ENCODE results near the gene FBXW7. TPM values are rescaled to one million over a fixed set of nuclear protein-coding genes. Genes with fewer than 3 reads are reported as not detected.

FBXW7 gene
- polyA plus RNA-seq, 1 of the 3 experiments (the other 2 are of a cell fraction), result 7.7 TPM

- TF ChIP-seq, protein P1, sequence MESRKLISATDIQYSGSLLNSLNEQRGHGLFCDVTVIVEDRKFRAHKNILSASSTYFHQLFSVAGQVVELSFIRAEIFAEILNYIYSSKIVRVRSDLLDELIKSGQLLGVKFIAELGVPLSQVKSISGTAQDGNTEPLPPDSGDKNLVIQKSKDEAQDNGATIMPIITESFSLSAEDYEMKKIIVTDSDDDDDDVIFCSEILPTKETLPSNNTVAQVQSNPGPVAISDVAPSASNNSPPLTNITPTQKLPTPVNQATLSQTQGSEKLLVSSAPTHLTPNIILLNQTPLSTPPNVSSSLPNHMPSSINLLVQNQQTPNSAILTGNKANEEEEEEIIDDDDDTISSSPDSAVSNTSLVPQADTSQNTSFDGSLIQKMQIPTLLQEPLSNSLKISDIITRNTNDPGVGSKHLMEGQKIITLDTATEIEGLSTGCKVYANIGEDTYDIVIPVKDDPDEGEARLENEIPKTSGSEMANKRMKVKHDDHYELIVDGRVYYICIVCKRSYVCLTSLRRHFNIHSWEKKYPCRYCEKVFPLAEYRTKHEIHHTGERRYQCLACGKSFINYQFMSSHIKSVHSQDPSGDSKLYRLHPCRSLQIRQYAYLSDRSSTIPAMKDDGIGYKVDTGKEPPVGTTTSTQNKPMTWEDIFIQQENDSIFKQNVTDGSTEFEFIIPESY (IDR thresholded peaks at IDR 0.05; ENCODE audit: borderline replicate concordance, low read depth), result no peak
- TF ChIP-seq CHD2 (IDR thresholded peaks at IDR 0.05; ENCODE audit: low read length, partially characterized antibody), result no peak
- no peak for TF ChIP-seq GABPA (IDR thresholded peaks at IDR 0.05; ENCODE audit: low read depth)
- no peak for TF ChIP-seq RXRA (IDR thresholded peaks at IDR 0.05; ENCODE audit: borderline replicate concordance, low read depth)
- TF ChIP-seq, protein P2, sequence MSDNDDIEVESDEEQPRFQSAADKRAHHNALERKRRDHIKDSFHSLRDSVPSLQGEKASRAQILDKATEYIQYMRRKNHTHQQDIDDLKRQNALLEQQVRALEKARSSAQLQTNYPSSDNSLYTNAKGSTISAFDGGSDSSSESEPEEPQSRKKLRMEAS (IDR thresholded peaks at IDR 0.05; ENCODE audit: low read depth), result no peak
- no peak for TF ChIP-seq RAD21 (IDR thresholded peaks at IDR 0.05; ENCODE audit: low read length)
- TF ChIP-seq TAF1 (IDR thresholded peaks at IDR 0.05; ENCODE audit: borderline replicate concordance, low read depth, low read length), result no peak
- no peak for TF ChIP-seq IRF3 (IDR thresholded peaks at IDR 0.05; ENCODE audit: low read depth, low read length)
These were observed 99.5 kb downstream of the FBXW7 start (continued) for GRCh38 chr4:152436384-152436783.

GRCh38 chr4:152434011-152434410, 101.9 kb downstream of the FBXW7 start:
- CTCF ChIA-PET, result no interaction called here
- H3K4me2 ChIP-seq, result no peak overlapping the region

More at GRCh38 chr4:152434011-152434410, 101.9 kb downstream of the FBXW7 start:
- H3K4me1 ChIP-seq (ENCODE audit: control insufficient read depth in 1 of 2, insufficient read depth in 2 of 2, low read depth in 1 of 2, low read length in 1 of 2), result no peaks in the 10 kb centered on the region
- H3K9me3 ChIP-seq, result no peaks in the 10 kb centered on the region
- no peak overlapping the region for H2AFZ ChIP-seq (ENCODE audit: low read depth)
- no peaks in the 10 kb centered on the region for H4K20me1 ChIP-seq (ENCODE audit: insufficient read depth)
- H3K36me3 ChIP-seq (replicated peaks in 1 of 2; ENCODE audit: control insufficient read depth in 1 of 2, insufficient read depth in 2 of 2, low read length in 1 of 2), result peaks cover 0 to 11% of the 10 kb centered on the region in 2 experiments
- H3K9ac ChIP-seq, result no peak overlapping the region
- no peaks in the 10 kb centered on the region for H3F3A ChIP-seq (replicated peaks; ENCODE audit: insufficient read depth)
- no peaks in the 10 kb centered on the region for H3K27me3 ChIP-seq (ENCODE audit: insufficient read depth)
- H3K9me2 ChIP-seq, result no peaks in the 10 kb centered on the region
- WGBS (ENCODE audit: low lambda C conversion rate), result 86% methylated on average over 3 of the region's 3 CpGs
- peaks cover 30% of the 10 kb centered on the region; the same call in 1 of the 2 replicates for H3K79me2 ChIP-seq (ENCODE audit: insufficient read depth)
- POLR2A ChIA-PET, result no interaction called here
- DNase-seq, result no peak
- no peak overlapping the region for H3K27ac ChIP-seq (ENCODE audit: low read depth in 2 of 2, low read length in 1 of 2)
- no peak overlapping the region for H3K4me3 ChIP-seq (ENCODE audit: low read depth in 2 of 2, low read length in 1 of 2)
- TF ChIP-seq USF1 (IDR thresholded peaks at IDR 0.05; ENCODE audit: borderline replicate concordance, low read depth) (no peak), GABPA (IDR thresholded peaks at IDR 0.05; ENCODE audit: low read depth) (no peak), GATA2 (CRISPR knock-in tag; IDR thresholded peaks at IDR 0.05) (no peak), EP300 (IDR thresholded peaks at IDR 0.05; ENCODE audit: borderline replicate concordance in 1 of 2, low read depth in 1 of 2, low read length in 1 of 2) (no peak), NFIC (IDR thresholded peaks at IDR 0.05; ENCODE audit: borderline replicate concordance) (no peak), SMC3 (IDR thresholded peaks at IDR 0.05; ENCODE audit: low read depth, low read length) (no peak), JUND (IDR thresholded peaks at IDR 0.05) (no peak), RXRA (IDR thresholded peaks at IDR 0.05; ENCODE audit: borderline replicate concordance, low read depth) (no peak), EZH2phosphoT487 (IDR thresholded peaks at IDR 0.05; ENCODE audit: borderline replicate concordance, low read depth) (no peak), SIN3A (IDR thresholded peaks at IDR 0.05; ENCODE audit: borderline replicate concordance, low read depth, low read length) (no peak), FOXJ3 (CRISPR knock-in tag; IDR thresholded peaks at IDR 0.05) (no peak), RAD21 (IDR thresholded peaks at IDR 0.05; ENCODE audit: low read length) (no peak), MXI1 (IDR thresholded peaks at IDR 0.05; ENCODE audit: low read depth, low read length) (no peak)
- TF ChIP-seq, protein P3, sequence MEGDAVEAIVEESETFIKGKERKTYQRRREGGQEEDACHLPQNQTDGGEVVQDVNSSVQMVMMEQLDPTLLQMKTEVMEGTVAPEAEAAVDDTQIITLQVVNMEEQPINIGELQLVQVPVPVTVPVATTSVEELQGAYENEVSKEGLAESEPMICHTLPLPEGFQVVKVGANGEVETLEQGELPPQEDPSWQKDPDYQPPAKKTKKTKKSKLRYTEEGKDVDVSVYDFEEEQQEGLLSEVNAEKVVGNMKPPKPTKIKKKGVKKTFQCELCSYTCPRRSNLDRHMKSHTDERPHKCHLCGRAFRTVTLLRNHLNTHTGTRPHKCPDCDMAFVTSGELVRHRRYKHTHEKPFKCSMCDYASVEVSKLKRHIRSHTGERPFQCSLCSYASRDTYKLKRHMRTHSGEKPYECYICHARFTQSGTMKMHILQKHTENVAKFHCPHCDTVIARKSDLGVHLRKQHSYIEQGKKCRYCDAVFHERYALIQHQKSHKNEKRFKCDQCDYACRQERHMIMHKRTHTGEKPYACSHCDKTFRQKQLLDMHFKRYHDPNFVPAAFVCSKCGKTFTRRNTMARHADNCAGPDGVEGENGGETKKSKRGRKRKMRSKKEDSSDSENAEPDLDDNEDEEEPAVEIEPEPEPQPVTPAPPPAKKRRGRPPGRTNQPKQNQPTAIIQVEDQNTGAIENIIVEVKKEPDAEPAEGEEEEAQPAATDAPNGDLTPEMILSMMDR (IDR thresholded peaks at IDR 0.05), result no peak
- TF ChIP-seq, protein P4, sequence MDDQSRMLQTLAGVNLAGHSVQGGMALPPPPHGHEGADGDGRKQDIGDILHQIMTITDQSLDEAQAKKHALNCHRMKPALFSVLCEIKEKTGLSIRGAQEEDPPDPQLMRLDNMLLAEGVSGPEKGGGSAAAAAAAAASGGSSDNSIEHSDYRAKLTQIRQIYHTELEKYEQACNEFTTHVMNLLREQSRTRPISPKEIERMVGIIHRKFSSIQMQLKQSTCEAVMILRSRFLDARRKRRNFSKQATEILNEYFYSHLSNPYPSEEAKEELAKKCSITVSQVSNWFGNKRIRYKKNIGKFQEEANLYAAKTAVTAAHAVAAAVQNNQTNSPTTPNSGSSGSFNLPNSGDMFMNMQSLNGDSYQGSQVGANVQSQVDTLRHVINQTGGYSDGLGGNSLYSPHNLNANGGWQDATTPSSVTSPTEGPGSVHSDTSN (IDR thresholded peaks at IDR 0.05), result no peak
